Keratinocyte (primary cell): ENCODE measurements around the gene OTOF. TPM values are rescaled to one million over a fixed set of nuclear protein-coding genes. Genes with fewer than 3 reads are reported as not detected.

Source experiments
- DNase-seq: peaks from one replicate; pipeline ENCODE4 v3.0.0-alpha.2; 2011; ENCODE audit warnings: low read depth, missing footprints, low spot score
- FAIRE-seq: peaks from 2 replicates; lab custom pipeline; 2011; peaks lifted over from hg19 to GRCh38; lab: Jason Lieb, UNC
- H2AFZ ChIP-seq: 2 replicates; pipeline ENCODE4 v1.6.0; 2012; ENCODE audit warnings: low read length, control low read depth, inconsistent platforms; ENCODE audit not compliant: control insufficient read depth
- H3K27ac ChIP-seq: 2 replicates; pipeline ENCODE4 v1.5.1; 2011; ENCODE audit warnings: low read length; ENCODE audit not compliant: control insufficient read depth, insufficient read depth
- H3K27me3 ChIP-seq: 3 replicates; pipeline ENCODE4 v1.6.0; 2011; ENCODE audit warnings: low read length; ENCODE audit not compliant: control insufficient read depth, insufficient read depth; ENCODE audit errors: extremely low read depth
- H3K36me3 ChIP-seq, 2 experiments: 2 replicates in 1 of 2; 3 replicates in 1 of 2; pipeline ENCODE4 v1.5.1; 2011; ENCODE audit warnings: low read length in 2 of 2, mild to moderate bottlenecking in 1 of 2; ENCODE audit not compliant: control insufficient read depth in 2 of 2, insufficient read depth in 2 of 2; ENCODE audit errors: extremely low read depth in 1 of 2
- H3K4me1 ChIP-seq: 3 replicates; pipeline ENCODE4 v1.5.1; 2011; ENCODE audit warnings: low read length; ENCODE audit not compliant: control insufficient read depth, insufficient read depth; ENCODE audit errors: extremely low read depth
- H3K4me2 ChIP-seq: 3 replicates; pipeline ENCODE4 v1.6.0; 2011; ENCODE audit warnings: low read depth, low read length; ENCODE audit not compliant: control insufficient read depth, insufficient read depth; ENCODE audit errors: extremely low read depth
- H3K4me3 ChIP-seq, 3 experiments: fragments of 200-600 bp in 1 of 3; sonication (generic) in 1 of 3; 2 replicates in 2 of 3; 3 replicates in 1 of 3; pipeline ENCODE4 v1.5.1; 2011 to 2016; ENCODE audit warnings: low read length in 3 of 3, mild to moderate bottlenecking in 3 of 3, control low read depth in 2 of 3, inconsistent platforms in 1 of 3, low read depth in 1 of 3, mixed read lengths in 1 of 3, mixed run types in 1 of 3, moderate library complexity in 1 of 3; ENCODE audit not compliant: control insufficient read depth in 2 of 3, insufficient read depth in 2 of 3; ENCODE audit errors: extremely low read depth in 1 of 3
- H3K79me2 ChIP-seq: 2 replicates; pipeline ENCODE4 v1.6.0; 2012; ENCODE audit warnings: low read length; ENCODE audit not compliant: control insufficient read depth, insufficient read depth
- H3K9ac ChIP-seq: 3 replicates; pipeline ENCODE4 v1.6.0; 2011; ENCODE audit warnings: low read length; ENCODE audit not compliant: control insufficient read depth, insufficient read depth; ENCODE audit errors: extremely low read depth
- H3K9me1 ChIP-seq: 3 replicates; pipeline ENCODE4 v1.6.0; 2011; ENCODE audit warnings: low read length; ENCODE audit not compliant: control insufficient read depth, insufficient read depth; ENCODE audit errors: extremely low read depth
- H3K9me3 ChIP-seq: 2 replicates; pipeline ENCODE4 v1.5.1; 2012; ENCODE audit warnings: low read depth, low read length; ENCODE audit not compliant: control insufficient read depth
- H4K20me1 ChIP-seq: 3 replicates; pipeline ENCODE4 v1.6.0; 2011; ENCODE audit warnings: low read length; ENCODE audit not compliant: control insufficient read depth, insufficient read depth; ENCODE audit errors: extremely low read depth
- EZH2 ChIP-seq: IDR thresholded peaks from one replicate; pipeline ENCODE4 v1.6.1; 2012; ENCODE audit warnings: inconsistent platforms, mild to moderate bottlenecking, low read length, moderate library complexity
- dilution Hi-C: fragments of 300-500 bp; cut with MboI; formaldehyde crosslinking; loops from one replicate; pipeline ENCODE4 v1.7.0; 2020; ENCODE audit warnings: low sequenced_read_pairs; ENCODE audit not compliant: extremely low pct_ligation_motif_present
- polyA plus RNA-seq, 5 experiments: library from polyadenylated mRNA; depleted of rRNA in 3 of 5; stranded (reverse) in 3 of 5; stranded (forward) in 1 of 5; unstranded in 1 of 5; fragments of >200 nt; gene quantifications; 1 replicate in 1 of 5; 2 replicates in 3 of 5; 3 replicates in 1 of 5; pipeline versions ENCODE4 v1.2.1 to v1.2.3, GENCODE V29; 2011 to 2012; ENCODE audit warnings: missing spikeins in 2 of 5, low read depth in 1 of 5, low replicate concordance in 1 of 5
- TF ChIP-seq, protein P1 (sequence below), 3 experiments: IDR thresholded peaks in 1 of 3; conservative IDR thresholded peaks in 1 of 3; optimal IDR thresholded peaks in 1 of 3; 2 replicates in 2 of 3; 3 replicates in 1 of 3; pipeline versions ENCODE3 to v1.5.1; 2011; ENCODE audit warnings: low read length in 3 of 3, mild to moderate bottlenecking in 3 of 3, moderate library complexity in 2 of 3, control low read depth in 1 of 3, inconsistent platforms in 1 of 3; ENCODE audit not compliant: insufficient read depth in 2 of 3; ENCODE audit errors: extremely low read depth in 1 of 3

OTOF gene
- polyA plus RNA-seq, 1 donor (not counting 4 experiments of a cell fraction or from before 2014, with no cell fraction given) = not detected

GRCh38 chr2:26494199-26494598 is 16.3 kb upstream of the OTOF start:
- Histone ChIP-seq H4K20me1 (no peaks in the 10 kb centered on the region), H3K9ac (no peak overlapping the region), H3K9me3 (no peaks in the 10 kb centered on the region), H3K27ac (no peak overlapping the region), H3K4me2 (no peak overlapping the region), H3K27me3 (peaks cover 21% of the 10 kb centered on the region), H3K36me3 (no peaks in the 10 kb centered on the region), H3K79me2 (no peaks in the 10 kb centered on the region), H3K9me1 (no peaks in the 10 kb centered on the region), H2AFZ (no peak overlapping the region), H3K4me1 (no peaks in the 10 kb centered on the region), H3K4me3 (no peak overlapping the region)
- dilution Hi-C loops = no loop called here
- TF ChIP-seq EZH2 = no peak
- TF ChIP-seq, protein P1, sequence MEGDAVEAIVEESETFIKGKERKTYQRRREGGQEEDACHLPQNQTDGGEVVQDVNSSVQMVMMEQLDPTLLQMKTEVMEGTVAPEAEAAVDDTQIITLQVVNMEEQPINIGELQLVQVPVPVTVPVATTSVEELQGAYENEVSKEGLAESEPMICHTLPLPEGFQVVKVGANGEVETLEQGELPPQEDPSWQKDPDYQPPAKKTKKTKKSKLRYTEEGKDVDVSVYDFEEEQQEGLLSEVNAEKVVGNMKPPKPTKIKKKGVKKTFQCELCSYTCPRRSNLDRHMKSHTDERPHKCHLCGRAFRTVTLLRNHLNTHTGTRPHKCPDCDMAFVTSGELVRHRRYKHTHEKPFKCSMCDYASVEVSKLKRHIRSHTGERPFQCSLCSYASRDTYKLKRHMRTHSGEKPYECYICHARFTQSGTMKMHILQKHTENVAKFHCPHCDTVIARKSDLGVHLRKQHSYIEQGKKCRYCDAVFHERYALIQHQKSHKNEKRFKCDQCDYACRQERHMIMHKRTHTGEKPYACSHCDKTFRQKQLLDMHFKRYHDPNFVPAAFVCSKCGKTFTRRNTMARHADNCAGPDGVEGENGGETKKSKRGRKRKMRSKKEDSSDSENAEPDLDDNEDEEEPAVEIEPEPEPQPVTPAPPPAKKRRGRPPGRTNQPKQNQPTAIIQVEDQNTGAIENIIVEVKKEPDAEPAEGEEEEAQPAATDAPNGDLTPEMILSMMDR (optimal IDR thresholded peaks at IDR 0.05 in 1 of 3, IDR thresholded peaks at IDR 0.05 in 1 of 3, conservative IDR thresholded peaks at IDR 0.05 in 1 of 3; ENCODE audit: extremely low read depth in 1 of 3, insufficient read depth in 2 of 3, low read length in 3 of 3) = no peak
- FAIRE-seq = no peak
- DNase-seq = no peak

GRCh38 chr2:26493566-26493965 is 15.6 kb upstream of the OTOF start:
- TF ChIP-seq, protein P1 (optimal IDR thresholded peaks at IDR 0.05 in 1 of 3, IDR thresholded peaks at IDR 0.05 in 1 of 3, conservative IDR thresholded peaks at IDR 0.05 in 1 of 3; ENCODE audit: extremely low read depth in 1 of 3, insufficient read depth in 2 of 3, low read length in 3 of 3) = no peak
- no peak for TF ChIP-seq EZH2
- Histone ChIP-seq H3K9ac (no peak overlapping the region), H3K27ac (no peak overlapping the region), H3K27me3 (peaks cover 17% of the 10 kb centered on the region), H3K9me1 (no peaks in the 10 kb centered on the region), H3K4me2 (no peak overlapping the region), H2AFZ (no peak overlapping the region), H3K4me3 (no peak overlapping the region), H3K4me1 (no peaks in the 10 kb centered on the region), H3K36me3 (no peaks in the 10 kb centered on the region), H3K9me3 (no peaks in the 10 kb centered on the region), H4K20me1 (no peaks in the 10 kb centered on the region), H3K79me2 (no peaks in the 10 kb centered on the region)
- no peak for DNase-seq
- FAIRE-seq = no peak
- dilution Hi-C loops = no loop called here
